Vagina (tissue), 2 donors: Measurements from ENCODE around the gene SLC46A1.

Experiments
- POLR2A ChIP-seq, 2 donors: fragments of 450-650 bp; IDR thresholded peaks; one replicate each; pipeline ENCODE4 v1.6.1; 2017; ENCODE audit warnings: antibody characterized with exemption in 2 of 2, mild to moderate bottlenecking in 2 of 2, moderate library complexity in 2 of 2
- POLR2AphosphoS5 ChIP-seq, 2 donors: sonication (generic); formaldehyde crosslinking; IDR thresholded peaks; one replicate each; pipeline ENCODE4 v1.9.0; 2017; ENCODE audit warnings: antibody characterized with exemption in 2 of 2, mild to moderate bottlenecking in 2 of 2, low read depth in 1 of 2; ENCODE audit not compliant: insufficient read depth in 1 of 2
- TF ChIP-seq, protein P1 (sequence below), 3 experiments: fragments of 450-650 bp in 2 of 3; fragments of 200-600 bp in 1 of 3; sonication (generic) in 1 of 3; IDR thresholded peaks; one replicate each; pipeline ENCODE4 v1.5.1; 2017 to 2019; ENCODE audit warnings: antibody characterized with exemption in 3 of 3, mild to moderate bottlenecking in 2 of 3, moderate library complexity in 2 of 3

DNA sequence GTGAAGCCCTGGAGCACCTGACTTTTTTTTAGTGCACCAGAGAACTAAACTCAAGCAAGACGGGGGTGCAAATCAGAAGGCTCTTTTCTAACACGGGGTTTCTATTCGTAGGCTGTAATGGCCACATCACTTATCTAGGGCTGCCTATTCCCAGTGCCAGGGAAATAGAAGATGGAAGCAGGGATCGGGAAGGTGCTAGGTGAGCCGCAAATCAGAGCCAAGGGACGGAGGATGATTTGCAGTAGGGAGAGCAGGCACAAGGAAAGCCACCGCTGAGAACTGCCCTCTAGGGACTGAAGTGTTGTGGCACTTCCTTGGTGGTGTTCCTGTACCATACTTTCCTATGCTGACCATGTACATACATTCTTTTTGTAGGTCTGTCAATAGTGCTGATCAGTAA, 7.8 kb upstream of the SLC46A1 start:
- TF ChIP-seq, protein P1, sequence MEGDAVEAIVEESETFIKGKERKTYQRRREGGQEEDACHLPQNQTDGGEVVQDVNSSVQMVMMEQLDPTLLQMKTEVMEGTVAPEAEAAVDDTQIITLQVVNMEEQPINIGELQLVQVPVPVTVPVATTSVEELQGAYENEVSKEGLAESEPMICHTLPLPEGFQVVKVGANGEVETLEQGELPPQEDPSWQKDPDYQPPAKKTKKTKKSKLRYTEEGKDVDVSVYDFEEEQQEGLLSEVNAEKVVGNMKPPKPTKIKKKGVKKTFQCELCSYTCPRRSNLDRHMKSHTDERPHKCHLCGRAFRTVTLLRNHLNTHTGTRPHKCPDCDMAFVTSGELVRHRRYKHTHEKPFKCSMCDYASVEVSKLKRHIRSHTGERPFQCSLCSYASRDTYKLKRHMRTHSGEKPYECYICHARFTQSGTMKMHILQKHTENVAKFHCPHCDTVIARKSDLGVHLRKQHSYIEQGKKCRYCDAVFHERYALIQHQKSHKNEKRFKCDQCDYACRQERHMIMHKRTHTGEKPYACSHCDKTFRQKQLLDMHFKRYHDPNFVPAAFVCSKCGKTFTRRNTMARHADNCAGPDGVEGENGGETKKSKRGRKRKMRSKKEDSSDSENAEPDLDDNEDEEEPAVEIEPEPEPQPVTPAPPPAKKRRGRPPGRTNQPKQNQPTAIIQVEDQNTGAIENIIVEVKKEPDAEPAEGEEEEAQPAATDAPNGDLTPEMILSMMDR (IDR thresholded peaks at IDR 0.05), result no peak
- TF ChIP-seq POLR2AphosphoS5 (IDR thresholded peaks at IDR 0.05; ENCODE audit: insufficient read depth in 1 of 2, low read depth in 1 of 2), result no peak
- no peak for TF ChIP-seq POLR2A (IDR thresholded peaks at IDR 0.05)
